ENCODE measurements around the gene PRKAG2.
A peak's percentile ranks its signal among the peaks of the same experiment; 100 is the strongest.

PRKAG2 gene

GRCh38 chr7:151814400-151815009 is 62.4 kb downstream of the PRKAG2 start:
- no peak for DNase-seq

GRCh38 chr7:151813997-151814396 is 62.9 kb downstream of the PRKAG2 start:
- DNase-seq: no peak

DNA sequence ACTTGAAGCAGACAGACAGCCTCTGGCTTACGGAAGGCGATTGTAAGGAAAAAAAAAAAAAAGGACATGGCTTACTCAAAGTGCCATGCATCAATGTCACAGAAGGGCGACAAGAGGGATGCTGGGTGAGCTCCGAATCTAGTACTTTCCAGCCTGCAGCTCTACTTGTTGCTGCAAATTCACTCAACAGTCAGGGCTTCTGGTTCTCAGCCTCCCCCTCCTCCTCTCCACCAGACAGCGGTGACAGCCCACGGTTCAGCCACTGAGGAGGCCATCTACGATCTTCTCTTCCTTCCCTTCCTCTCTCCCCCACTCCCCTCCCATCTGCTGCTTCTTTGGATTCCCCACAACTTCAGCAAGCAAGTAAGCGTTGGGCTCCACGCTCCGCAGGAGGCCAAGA is 63.5 kb downstream of the PRKAG2 start:
- DNase-seq: no peak

GRCh38 chr7:151812967-151813366 is 63.9 kb downstream of the PRKAG2 start:
- no peak for DNase-seq

DNA sequence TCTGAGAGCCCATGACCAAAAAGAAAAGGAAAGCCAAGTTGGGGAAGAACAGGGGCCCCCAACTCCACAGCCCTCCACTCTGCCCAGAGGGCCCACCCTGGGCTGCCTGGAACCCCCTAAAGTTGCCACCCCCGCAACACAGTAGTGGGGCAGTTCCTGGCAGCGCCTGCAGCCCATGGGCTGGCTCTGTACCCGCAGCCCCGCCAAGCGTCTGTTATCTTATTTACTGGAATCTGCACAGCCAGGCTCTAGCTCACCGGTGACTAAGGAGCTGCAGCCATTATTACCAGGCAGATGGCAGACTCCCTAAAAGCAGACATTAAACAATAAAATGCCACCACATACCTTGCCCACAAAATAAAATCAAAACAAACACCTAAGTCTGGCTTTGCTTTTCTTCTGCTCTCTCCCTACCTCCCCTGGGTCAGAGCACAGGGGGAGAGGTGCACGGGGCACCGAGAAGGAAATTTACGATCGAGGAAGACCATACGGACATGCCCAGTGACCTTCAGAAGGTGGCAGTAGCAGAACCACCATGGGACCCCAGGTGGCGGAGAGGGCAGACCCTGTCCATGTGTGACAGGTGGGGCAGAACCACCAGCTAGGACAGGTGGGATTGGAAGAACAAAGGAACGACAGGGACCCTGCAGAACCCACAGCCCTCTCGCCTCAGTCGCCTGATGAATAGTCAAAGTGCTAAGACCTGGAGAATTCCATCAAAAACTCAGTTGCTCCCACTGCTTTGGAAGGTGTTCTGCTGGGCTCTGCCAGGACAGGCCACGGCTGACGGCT is 66.3 kb downstream of the PRKAG2 start:
- DNase-seq: no peak

DNA sequence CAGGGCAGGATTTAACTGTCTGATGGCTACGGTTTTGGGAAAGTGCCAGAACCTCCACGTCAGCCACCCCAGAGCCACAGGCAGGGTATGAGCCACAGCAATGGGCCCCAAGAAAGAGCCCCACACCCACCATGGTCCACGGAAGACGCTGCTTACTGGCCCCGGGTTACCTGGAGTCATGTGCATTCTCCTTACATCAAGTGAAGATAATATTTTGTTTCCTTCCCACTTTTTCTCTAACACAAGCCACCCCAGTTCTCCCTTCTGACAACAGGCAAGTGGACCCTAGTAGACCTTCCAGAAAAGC is 67.1 kb downstream of the PRKAG2 start:
- DNase-seq: no peak

- no peak for DNase-seq
Measured at GRCh38 chr7:151809146-151809863, 67.6 kb downstream of the PRKAG2 start.

DNA sequence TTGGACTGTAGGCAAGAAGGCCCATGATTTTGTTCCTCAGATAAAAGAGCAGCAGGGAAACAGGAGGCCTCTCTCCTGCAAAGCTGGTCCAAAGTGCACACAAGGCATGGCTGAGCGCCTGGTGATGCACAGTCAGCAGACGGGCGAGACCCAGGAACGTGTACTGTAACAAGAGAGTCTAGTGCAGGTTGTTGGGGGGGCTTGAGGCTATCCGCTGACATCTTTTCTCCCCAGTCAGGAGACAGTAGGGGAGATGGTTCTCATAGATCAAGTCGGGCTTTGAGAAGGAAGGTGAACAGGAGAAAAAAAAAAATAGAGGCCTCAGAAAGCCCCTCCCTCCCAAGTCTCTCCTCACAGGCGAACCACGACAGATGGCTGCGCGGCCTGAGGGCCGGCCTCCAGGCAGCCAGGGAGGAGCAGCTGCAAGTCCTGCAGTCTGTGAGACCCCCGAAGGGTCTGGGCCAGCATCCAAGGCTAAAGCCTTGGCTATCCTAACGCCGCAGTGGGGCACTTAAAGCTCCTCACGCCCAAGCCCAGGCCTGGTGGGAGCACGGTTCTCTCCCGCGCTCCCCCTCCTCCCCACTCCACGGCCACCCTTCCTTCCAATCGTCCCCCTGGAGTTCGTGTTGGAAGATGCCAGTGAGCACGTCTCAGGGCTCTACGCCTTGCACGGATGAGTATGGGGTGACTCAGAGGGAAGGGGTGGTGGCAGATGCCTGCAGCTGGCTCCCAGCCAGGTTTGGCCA is 68.3 kb downstream of the PRKAG2 start:
- DNase-seq: peak; percentile 56

DNA sequence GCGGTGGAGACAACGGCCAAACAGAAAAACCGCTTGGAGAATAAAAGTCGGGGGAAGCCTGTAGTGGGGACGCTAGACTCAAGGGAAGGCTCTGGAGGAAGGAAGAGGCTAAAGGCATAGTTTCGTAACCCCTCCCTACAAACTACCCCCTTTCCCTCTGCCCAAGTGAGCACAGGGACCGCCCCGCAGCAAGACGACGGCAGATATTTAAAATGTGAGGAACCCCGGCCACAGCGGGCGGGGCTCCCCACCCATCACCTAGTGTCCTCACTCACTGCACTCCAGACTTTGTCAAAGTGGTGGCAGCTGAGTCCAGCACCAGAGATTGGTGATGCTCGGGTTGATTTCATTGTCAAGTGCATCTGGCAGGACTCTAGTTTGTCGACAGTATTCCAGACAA is 69.1 kb downstream of the PRKAG2 start:
- DNase-seq: peak; percentile 57

DNA sequence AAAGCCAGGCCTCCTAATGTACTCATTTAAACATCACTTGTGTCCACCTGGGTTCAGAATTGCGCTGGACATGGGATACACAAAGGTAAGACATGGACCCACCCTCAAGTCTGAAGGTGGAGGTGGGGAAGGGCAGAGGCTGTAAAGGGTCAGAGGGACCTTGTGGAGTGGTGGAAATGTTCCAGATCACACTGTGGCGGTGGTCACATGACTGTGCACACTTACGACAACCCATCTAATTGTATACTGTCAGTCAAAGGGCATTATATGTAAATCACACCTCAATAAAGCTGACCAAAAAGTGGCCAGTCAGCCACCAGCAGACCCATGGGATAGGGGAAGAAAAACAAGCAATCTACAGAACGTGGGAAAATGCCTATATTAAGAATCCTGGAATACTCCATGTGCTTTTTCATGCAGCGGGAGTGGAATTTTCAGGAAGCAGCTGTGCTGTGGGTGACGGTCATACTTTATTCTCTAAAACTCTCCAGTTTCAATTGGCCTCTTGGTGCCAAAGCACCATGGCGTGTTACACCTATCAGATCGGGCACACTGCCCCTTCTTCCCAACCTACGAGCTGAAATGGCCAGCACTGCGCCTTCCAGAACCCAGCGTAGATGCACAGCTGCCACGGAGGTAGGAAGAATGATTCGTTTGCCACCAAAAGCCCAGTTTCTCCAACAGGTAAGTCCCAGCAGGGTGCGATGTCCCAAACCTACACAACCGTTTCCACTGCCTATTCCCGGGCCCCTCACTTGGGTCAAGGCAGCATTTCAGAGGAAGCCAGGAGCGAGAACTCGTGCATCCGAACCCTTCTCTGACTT is 69.8 kb downstream of the PRKAG2 start:
- no peak for DNase-seq

- peak; percentile 46 for DNase-seq
Measured at GRCh38 chr7:151806204-151806603, 70.7 kb downstream of the PRKAG2 start.

GRCh38 chr7:151805191-151805590 is 71.7 kb downstream of the PRKAG2 start:
- DNase-seq: no peak

DNA sequence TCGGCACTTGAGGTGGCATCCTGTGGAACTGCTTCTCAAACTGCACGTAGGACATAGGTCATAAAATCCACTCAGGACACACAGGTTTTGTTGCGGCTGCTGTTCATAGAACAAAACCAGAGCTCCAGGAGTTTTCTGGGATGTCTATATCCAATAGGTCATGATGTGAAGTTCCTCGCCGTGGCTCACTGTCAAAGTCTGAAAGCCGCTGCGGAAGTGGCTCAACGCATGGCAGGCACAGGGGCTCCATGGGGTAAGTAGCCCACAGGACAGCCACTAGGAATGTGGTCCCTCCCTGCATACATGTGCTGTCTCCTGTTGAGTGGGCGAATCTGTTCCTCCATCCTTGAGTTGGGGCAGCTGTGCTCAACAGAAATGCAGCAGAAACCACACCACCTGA is 72.2 kb downstream of the PRKAG2 start:
- no peak for DNase-seq

DNA sequence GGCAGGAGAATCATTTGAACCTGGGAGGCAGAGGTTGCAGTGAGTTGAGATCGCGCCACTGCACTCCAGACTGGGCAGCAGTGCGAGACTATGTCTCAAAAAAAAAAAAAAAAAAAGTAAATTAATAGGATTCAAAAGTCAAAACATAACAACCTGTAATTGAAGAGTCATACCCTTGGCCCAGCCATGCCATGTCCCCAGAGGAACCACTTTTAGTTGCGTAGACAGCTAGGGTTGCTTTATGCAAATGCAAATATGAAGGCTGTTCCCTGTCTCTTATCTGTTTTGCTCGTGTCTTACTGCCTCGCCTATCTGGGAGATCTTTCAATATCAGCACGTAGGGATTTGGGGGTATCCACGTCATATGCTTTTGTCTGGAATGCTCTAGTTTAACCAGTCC is 73.1 kb downstream of the PRKAG2 start:
- DNase-seq: no peak

DNA sequence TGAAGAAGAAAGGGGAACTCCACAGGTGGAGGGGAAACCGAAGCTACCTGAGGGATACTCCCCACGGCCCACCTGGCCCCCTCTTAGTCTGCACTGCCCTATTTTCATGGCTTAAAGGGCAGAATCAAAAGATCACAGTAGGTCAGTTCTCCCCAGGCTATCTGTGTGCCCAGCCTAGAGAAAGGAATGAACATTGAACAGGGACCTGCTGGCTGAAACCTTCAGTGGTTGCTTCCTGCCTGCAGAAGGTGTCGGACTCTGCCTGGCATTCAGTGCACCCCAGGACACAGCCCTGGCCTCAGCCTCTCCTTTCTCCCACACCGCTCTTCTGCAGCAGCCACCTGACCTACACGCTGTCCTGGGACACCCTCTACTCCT is 74.5 kb downstream of the PRKAG2 start:
- no peak for DNase-seq

DNA sequence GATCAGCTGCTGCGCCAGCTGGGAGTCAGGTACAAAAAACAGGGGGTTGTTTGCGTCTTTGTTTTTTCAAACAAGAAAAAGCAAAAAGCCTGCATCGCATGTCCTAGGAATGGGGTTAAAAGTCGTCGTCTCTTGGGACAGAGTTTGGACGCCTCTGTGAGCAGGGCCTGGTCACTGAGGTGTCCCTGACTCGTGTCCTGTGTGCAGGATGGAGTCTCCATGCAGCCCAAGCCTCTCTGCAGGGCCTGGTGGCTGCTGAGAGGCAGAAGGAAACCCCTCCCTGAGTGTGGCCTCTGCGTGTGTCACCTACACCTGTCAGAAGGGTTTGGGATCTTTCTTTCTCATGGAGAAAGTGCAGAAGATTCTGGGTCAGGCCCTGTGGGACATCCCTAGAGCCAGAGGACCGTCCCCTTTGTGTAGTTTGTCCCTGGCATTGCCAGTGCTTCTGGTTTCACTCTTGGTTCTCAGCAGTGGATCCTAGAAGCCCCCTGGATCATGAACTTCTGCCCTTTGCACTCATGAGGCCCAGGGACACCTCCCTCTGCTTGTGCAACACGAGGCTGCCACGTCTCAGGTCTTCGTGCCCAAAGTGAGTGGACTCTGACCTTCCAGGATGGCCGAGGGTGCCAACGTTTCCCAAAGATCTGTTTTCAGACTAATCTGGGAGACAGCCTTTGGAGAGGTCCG is 75.0 kb downstream of the PRKAG2 start:
- no peak for DNase-seq

DNA sequence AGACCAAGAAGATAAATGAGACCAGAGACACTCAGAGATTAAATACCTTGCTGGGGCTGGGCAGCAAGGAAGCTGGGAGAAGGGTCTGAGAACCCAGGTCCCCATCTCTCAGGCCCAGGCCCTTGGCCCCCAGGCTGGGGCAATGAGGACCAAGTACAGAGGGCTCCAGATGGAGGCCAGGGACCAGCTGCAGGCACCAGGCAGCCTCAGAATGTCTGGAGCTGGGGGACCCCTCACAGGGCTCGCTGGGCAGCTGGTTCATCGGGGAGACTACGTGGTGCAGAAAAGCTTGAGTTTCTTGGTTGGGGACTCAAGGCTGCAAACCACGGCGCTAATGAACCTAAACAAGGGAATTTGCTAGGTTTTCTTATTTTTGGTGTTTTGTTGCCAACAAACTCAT is 75.6 kb downstream of the PRKAG2 start:
- DNase-seq: no peak

- no peak for DNase-seq
Measured at GRCh38 chr7:151800861-151801260, 76.1 kb downstream of the PRKAG2 start.

DNA sequence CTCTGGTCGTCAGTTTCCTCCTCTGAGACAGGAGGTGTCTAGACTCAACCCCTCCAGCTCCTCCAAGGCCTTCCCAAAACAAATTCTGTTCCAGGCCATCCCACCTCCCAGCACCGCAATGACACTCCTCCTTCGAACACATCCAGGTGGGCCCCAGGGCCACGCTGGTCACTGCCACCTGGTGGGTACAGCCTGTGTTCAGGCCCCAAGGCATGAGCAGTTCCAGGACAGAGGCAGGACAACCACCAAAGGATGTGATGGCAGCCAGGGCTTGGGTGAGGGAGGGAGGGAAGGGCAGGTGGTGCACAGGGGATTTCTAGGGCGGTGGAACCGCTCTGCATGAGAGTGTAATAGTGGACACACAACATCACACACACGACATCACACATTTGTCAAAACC is 76.5 kb downstream of the PRKAG2 start:
- no peak for DNase-seq

GRCh38 chr7:151799506-151799905 is 77.4 kb downstream of the PRKAG2 start:
- no peak for DNase-seq

GRCh38 chr7:151798851-151799448 is 78.0 kb downstream of the PRKAG2 start:
- no peak for DNase-seq
